HG03565 (cell line): ENCODE measurements around the gene ABCC1.
"Not testable (repeated sequence)": the region's sequence is repeated elsewhere in the genome, so short reads cannot be mapped to it uniquely, and the experiment has no call there.

Experiments
- ATAC-seq: cut with Tn5 transposase; IDR thresholded peaks from one replicate; pipeline ENCODE4 v1.9.1; 2021; ENCODE audit warnings: mild to moderate bottlenecking, moderate library complexity; ENCODE audit not compliant: unreplicated experiment

The ABCC1 gene

DNA sequence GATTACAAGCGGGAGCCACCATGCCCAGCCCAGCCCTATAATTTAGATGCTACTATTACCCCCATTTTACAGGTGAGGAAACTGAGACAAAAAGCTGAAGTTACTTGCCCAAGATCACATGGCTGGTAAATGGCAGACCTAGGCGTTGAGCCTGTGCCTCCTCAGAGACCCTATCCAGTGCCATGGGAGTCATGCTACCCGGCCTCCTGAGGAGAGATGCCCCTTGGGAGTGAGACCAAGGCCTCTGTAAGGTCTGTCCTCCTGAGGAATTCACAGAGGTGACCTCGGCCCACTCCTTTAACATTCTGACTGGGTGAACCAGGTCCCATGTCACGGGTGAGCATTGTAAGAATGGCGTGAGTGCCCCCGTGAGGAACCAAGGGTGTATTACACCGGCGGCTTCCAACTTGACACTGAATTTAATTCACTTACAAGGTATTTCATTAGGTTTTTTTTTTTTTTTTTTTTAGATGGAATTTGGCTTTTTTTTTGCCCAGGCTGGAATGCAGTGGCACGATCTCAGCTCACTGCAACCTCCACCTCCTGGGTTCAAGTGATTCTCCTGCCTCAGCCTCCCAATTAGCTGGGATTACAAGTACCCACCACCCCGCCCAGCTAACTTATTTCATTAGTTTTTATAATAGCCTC is 178.2 kb downstream of the ABCC1 start:
- no peak for ATAC-seq

DNA sequence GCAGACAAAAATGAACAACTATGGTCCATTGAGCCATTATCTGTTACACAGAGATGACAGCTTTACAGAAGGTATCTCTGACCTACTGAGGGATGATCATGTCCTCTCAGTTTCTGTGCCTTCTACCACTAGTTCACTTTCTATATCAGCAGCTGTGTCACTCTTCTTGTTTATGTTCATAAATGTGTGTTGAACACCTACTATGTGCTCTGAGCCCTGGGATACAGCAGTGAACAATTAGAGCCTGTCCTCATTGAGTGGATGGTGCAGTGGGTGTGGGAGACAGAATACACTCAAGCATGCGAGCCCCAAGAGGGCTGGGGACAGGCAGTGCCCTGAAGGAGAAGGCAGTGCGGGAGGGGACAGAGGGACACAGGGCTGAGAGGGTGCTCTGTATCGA is 181.8 kb downstream of the ABCC1 start:
- no peak for ATAC-seq

- no peak for ATAC-seq
These were observed 182.2 kb downstream of the ABCC1 start for GRCh38 chr16:16131659-16132058.

- no peak for ATAC-seq
These were observed 184.7 kb downstream of the ABCC1 start for GRCh38 chr16:16133943-16134604.

- no peak for ATAC-seq
These were observed 187.2 kb downstream of the ABCC1 start for GRCh38 chr16:16136588-16136987.

DNA sequence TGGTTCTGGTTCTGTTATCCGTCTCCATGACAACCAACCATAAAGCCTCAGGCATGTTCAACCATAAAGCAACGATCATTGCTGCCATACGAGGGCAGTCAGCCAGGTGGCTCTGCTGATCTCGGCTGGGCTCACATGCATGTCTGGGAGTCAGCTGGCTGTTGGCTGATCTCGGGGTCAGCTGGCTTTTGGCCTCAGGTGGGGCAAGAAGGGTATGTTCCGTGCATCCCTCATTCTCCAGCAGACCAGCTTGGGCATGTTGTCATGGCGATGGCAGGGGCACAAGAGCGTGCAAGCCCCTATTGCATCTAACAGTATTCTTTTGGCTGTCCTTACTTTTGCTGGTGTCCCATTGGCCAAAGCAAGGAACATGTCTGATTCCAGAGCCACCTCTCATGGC is 187.7 kb downstream of the ABCC1 start:
- no peak for ATAC-seq

DNA sequence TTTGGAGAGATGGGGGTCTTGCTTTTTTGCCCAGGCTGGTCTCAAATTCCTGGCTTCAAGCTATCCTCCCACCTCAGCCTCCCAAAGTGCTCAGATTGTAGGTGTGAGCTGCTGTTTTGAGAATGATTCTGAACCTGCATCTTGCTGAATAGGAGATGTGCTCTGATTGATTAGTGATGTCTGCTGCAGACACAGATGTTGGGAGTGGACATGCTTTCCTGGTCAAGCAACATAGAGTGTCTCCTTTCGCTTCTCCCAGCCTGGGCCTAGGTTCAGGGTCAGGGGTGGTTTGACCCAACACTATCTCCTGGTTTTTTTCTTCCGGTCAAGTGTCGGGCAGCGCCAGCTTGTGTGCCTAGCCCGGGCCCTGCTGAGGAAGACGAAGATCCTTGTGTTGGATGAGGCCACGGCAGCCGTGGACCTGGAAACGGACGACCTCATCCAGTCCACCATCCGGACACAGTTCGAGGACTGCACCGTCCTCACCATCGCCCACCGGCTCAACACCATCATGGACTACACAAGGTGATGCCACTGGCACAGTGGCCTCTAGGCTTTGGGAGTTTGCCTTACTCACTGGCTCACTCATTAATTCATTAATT is 188.7 kb downstream of the ABCC1 start:
- no peak for ATAC-seq

DNA sequence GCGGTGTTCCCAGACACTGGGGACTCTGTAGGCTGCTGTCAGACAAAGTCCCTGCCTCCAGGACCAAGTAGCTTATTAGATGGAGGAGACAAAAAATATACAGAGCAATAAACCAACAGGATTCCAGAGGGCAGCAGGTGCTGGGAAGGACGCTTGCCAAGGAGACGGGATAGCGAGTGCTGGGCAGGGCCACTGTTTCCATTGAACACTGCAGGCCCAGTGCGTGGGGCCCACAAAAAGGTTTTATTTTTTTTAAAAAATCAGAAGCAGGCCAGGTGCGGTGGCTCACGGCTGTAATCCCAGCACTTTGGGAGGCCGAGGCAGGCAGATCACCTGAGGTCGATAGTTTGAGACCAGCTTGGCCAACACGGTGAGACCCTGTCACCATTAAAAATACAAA is 189.6 kb downstream of the ABCC1 start:
- no peak for ATAC-seq

- ATAC-seq: no peak
These were observed 190.4 kb downstream of the ABCC1 start for GRCh38 chr16:16139806-16140205.

DNA sequence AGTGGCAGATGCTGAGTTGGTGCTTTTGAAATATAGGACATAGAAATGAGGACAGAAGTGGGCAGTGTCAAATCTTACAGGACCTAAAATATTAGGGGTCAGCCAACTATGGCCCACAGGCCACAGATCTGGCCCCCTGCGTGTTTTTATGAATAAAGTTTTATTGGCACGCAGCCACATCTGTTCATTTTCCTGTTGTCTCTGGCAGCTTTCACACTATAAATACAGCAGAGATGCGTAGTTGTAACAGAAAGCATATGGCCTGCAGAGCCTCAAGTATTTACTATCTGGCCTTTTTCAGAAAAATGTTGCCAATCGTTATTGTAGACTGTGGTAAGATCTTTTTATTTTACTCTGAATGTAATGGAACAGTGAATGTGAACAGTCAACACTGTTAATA is 191.1 kb downstream of the ABCC1 start:
- ATAC-seq: no peak

GRCh38 chr16:16141141-16141540 is 191.7 kb downstream of the ABCC1 start:
- no peak for ATAC-seq

DNA sequence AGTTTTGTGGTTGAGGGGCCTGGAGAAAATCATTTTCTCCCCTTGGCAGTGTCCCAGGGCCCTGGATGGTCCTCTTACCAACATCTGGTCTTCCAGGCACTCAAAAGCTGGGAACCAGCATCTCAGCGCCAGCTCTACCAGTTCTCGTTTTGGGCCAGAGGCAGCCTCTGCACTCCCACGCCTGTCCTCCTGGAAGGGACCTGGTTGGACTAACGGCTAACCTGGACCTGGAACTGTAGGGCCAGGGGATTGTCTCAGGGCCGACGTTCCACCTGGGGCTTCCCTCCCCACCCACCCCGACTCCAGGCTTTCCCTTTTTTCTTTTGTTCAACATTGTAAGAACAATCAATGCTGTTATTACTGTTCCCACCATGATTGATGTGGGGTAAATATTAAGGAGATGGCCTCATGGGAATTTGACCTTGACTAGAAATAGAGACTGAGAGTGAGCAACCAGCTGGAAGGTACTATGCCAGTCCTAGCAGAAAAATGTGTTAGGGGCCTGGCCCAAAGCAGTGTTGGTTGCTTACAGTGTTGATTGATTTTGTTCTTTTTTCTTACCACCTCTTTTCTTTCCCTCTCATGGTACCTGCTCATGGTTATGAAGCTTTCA is 192.5 kb downstream of the ABCC1 start:
- ATAC-seq: no peak

- no peak for ATAC-seq
These were observed 193.8 kb downstream of the ABCC1 start for GRCh38 chr16:16143038-16143763.

GRCh38 chr16:16143931-16144330 is 194.5 kb downstream of the ABCC1 start:
- ATAC-seq: no peak

DNA sequence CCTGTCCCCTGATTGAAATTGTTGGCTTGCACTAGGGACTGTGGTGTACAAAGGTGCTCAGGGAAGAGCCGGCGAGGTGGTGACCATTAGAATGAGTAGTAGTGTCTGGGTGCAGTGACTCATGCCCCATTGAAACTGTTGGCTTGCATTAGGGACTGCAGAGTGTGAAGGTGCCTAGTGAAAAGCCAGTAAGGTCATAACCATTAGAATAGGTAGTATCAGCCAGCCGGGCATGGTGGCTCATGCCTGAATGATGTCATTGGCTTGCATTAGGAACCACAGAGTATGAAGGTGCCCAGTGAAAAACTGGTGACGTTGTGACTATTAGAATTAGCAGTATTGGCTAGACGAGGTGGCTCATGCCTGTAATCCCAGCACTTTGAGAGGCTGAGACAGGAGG is 195.0 kb downstream of the ABCC1 start:
- no peak for ATAC-seq

GRCh38 chr16:16145286-16145685 is 195.9 kb downstream of the ABCC1 start:
- no peak for ATAC-seq

- no peak for ATAC-seq
These were observed 197.2 kb downstream of the ABCC1 start for GRCh38 chr16:16146380-16147315.

DNA sequence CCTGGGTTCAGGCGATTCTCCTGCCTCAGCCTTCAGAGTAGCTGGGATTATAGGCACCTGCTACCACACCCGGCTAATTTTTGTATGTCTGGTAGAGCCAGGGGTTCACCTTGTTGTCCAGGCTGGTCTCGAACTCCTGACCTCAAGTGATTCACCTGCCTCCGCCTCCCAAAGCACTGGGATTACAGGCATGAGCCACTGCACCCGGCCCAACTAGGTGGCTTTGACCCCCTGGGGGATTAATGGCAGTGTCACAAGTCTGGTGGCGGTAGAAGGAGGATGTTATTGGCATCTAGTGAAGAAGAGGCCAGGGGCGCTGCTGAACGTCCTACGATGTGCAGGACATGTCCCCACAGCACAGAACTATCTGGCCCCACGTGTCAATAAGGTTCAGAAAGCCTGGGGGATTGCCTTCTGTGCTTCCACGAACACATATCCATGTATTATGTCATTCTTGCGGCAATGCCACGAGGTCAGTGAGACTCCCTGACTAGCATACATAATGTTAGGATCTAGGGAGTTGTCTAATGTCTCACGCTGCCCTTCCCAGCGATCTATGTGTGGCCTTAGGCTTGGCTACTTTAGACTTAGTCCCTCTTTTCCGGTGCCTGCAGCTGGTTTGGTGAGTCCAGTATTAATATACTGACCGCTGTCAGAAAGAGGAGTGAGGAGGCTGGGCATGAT is 198.0 kb downstream of the ABCC1 start:
- no peak for ATAC-seq

GRCh38 chr16:16148000-16148599 is 198.7 kb downstream of the ABCC1 start:
- ATAC-seq: not testable (repeated sequence)
